H1 (cell line): ENCODE results near the gene CPZ.

Source experiments
- ZNF274 ChIP-seq: IDR thresholded peaks from 2 replicates; pipeline ENCODE4 v1.7.0; 2012; ENCODE audit warnings: low read length, borderline replicate concordance; ENCODE audit errors: extremely low read depth
- TF ChIP-seq, protein P1 (sequence below), 3 experiments: IDR thresholded peaks; 1 replicate in 2 of 3; 2 replicates in 1 of 3; pipeline versions ENCODE4 v1.5.1 to v1.6.1; 2011; ENCODE audit warnings: low read length in 3 of 3, mild to moderate bottlenecking in 3 of 3, inconsistent platforms in 2 of 3, low read depth in 1 of 3, moderate library complexity in 1 of 3; ENCODE audit not compliant: insufficient read depth in 1 of 3; ENCODE audit errors: control extremely low read depth in 1 of 3

DNA sequence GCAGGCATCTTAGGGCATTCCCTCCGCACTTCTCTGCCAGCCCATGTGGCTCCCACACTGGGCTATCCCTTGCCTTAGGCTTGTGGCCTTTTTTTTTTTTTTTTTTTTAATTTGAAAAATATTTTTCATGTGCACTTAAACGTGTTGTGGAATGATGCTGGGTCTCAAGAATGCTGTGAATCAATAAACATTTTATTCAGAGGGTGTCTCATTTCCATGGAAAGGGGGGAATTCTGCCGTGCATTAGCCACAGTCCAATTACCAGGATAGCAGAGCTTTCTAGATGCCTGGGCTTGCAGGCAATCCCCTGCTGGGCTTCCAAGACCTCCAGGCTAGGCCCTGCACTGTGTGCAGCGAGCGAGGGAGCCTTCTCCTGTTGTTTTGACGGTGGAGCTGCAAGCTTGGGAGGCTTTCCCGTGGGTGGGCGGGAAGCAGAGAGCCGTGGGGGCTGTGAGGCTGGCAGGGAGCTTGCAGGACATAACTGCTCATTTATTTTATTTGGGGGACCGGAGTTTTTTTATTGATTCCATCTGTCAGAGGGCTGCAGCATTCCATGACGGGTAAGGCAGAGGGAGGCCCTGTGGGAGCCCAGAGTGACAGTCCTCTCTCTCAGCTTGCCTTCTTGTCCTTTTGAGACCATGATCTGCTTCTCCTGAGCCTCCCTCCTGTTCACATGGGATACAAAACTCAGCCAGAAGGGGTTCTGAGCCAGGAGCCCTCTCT is 2.6 kb upstream of the CPZ start:
- TF ChIP-seq ZNF274, result no peak
- TF ChIP-seq, protein P1, sequence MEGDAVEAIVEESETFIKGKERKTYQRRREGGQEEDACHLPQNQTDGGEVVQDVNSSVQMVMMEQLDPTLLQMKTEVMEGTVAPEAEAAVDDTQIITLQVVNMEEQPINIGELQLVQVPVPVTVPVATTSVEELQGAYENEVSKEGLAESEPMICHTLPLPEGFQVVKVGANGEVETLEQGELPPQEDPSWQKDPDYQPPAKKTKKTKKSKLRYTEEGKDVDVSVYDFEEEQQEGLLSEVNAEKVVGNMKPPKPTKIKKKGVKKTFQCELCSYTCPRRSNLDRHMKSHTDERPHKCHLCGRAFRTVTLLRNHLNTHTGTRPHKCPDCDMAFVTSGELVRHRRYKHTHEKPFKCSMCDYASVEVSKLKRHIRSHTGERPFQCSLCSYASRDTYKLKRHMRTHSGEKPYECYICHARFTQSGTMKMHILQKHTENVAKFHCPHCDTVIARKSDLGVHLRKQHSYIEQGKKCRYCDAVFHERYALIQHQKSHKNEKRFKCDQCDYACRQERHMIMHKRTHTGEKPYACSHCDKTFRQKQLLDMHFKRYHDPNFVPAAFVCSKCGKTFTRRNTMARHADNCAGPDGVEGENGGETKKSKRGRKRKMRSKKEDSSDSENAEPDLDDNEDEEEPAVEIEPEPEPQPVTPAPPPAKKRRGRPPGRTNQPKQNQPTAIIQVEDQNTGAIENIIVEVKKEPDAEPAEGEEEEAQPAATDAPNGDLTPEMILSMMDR (IDR thresholded peaks at IDR 0.05; ENCODE audit: control extremely low read depth in 1 of 3, insufficient read depth in 1 of 3, low read depth in 1 of 3, low read length in 3 of 3), result no peak
